Fibroblast of lung (primary cell): ENCODE measurements around the gene CHN1. TPM values are rescaled to one million over a fixed set of nuclear protein-coding genes. Genes with fewer than 3 reads are reported as not detected.

Experiments
- DNase-seq, 2 donors: peaks; one replicate each; pipeline versions ENCODE4 v3.0.0 to v3.0.0-alpha.2; 2010; ENCODE audit warnings: low read depth in 2 of 2
- H2AFZ ChIP-seq: 2 replicates; pipeline ENCODE4 v1.5.1; 2012; ENCODE audit warnings: low read length, control low read depth, inconsistent platforms
- H3K27ac ChIP-seq: 2 replicates; pipeline ENCODE4 v1.5.1; 2011; ENCODE audit warnings: low read length, control low read depth; ENCODE audit not compliant: insufficient read depth
- H3K27me3 ChIP-seq: 2 replicates; pipeline ENCODE4 v1.5.1; 2011; ENCODE audit warnings: mild to moderate bottlenecking, low read length; ENCODE audit not compliant: control insufficient read depth, insufficient read depth
- H3K36me3 ChIP-seq: 2 replicates; pipeline ENCODE4 v1.5.1; 2011; ENCODE audit warnings: low read length; ENCODE audit not compliant: control insufficient read depth, insufficient read depth
- H3K4me1 ChIP-seq: 2 replicates; pipeline ENCODE4 v1.5.1; 2011; ENCODE audit warnings: low read length; ENCODE audit not compliant: control insufficient read depth, insufficient read depth; ENCODE audit errors: extremely low read depth
- H3K4me2 ChIP-seq: 2 replicates; pipeline ENCODE4 v1.5.1; 2011; ENCODE audit warnings: low read length, control low read depth; ENCODE audit not compliant: insufficient read depth; ENCODE audit errors: extremely low read depth
- H3K4me3 ChIP-seq, 4 experiments: fragments of 200-600 bp in 1 of 4; sonication (generic) in 1 of 4; replicated peaks in 1 of 4; 2 replicates each; pipeline ENCODE4 v1.5.1; 2011 to 2016; ENCODE audit warnings: low read length in 4 of 4, low read depth in 3 of 4, mild to moderate bottlenecking in 3 of 4, control low read depth in 2 of 4, inconsistent platforms in 1 of 4, mixed read lengths in 1 of 4; ENCODE audit not compliant: insufficient read depth in 1 of 4; ENCODE audit errors: control extremely low read depth in 1 of 4
- H3K79me2 ChIP-seq: 2 replicates; pipeline ENCODE4 v1.5.1; 2012; ENCODE audit warnings: mild to moderate bottlenecking, low read length, inconsistent platforms; ENCODE audit not compliant: control insufficient read depth, insufficient read depth
- H3K9ac ChIP-seq: 2 replicates; pipeline ENCODE4 v1.5.1; 2011; ENCODE audit warnings: mild to moderate bottlenecking, low read length, control low read depth; ENCODE audit not compliant: insufficient read depth
- H3K9me3 ChIP-seq: 2 replicates; pipeline ENCODE4 v1.5.1; 2012; ENCODE audit warnings: low read depth, low read length; ENCODE audit not compliant: control insufficient read depth, insufficient read depth
- H4K20me1 ChIP-seq: 2 replicates; pipeline ENCODE4 v1.5.1; 2011; ENCODE audit warnings: low read length; ENCODE audit not compliant: control insufficient read depth, insufficient read depth; ENCODE audit errors: extremely low read depth
- CTCF ChIP-seq, 2 donors: IDR thresholded peaks in 1 of 2; conservative IDR thresholded peaks in 1 of 2; 1 replicate in 1 of 2; 2 replicates in 1 of 2; pipeline ENCODE4 v1.5.1; 2011 to 2012; ENCODE audit warnings: low read length in 2 of 2, control low read depth in 1 of 2, inconsistent platforms in 1 of 2, low read depth in 1 of 2, mild to moderate bottlenecking in 1 of 2
- EZH2 ChIP-seq: IDR thresholded peaks from 2 replicates; pipeline ENCODE4 v1.5.1; 2012; ENCODE audit warnings: low read length, control low read depth, mild to moderate bottlenecking; ENCODE audit errors: missing control alignments
- polyA minus RNA-seq: library from RNA; depleted of rRNA, polyadenylated mRNA; stranded (reverse); fragments of >200 nt; gene quantifications from 2 replicates; pipeline ENCODE4 v1.2.3, GENCODE V29; 2011; ENCODE audit warnings: low replicate concordance
- polyA plus RNA-seq, 2 donors: library from polyadenylated mRNA; depleted of rRNA in 1 of 2; stranded (reverse) in 1 of 2; unstranded in 1 of 2; fragments of >200 nt; gene quantifications; 2 replicates each; pipeline ENCODE4 v1.2.1, GENCODE V29; 2011 to 2012; ENCODE audit warnings: missing spikeins in 1 of 2
- total RNA-seq: library from RNA; depleted of rRNA; stranded (reverse); fragments of >200 nt; gene quantifications from 2 replicates; pipeline ENCODE4 v1.2.1, GENCODE V29; 2014

The CHN1 gene
- total RNA-seq (59.1 and 203 TPM in 2 replicates), polyA plus RNA-seq (285 and 904 TPM in 2 replicates), polyA minus RNA-seq (51.6 and 216 TPM in 2 replicates)
- polyA plus RNA-seq (2012) = 154 and 432 TPM in 2 replicates

GRCh38 chr2:175004980-175005732, at the start of gene CHN1:
Gene CHN1, minus strand, starts transcription at chr2:175005381. Its CDS starts 469 bp downstream, at chr2:175004912.
- DNase-seq = peak; percentile 74 to 78
- H3K4me1 ChIP-seq = peaks cover 2% of the 10 kb centered on the region
- H3K4me2 ChIP-seq = peak within 1 kb of the TSS; percentile 95
- TF ChIP-seq CTCF (conservative IDR thresholded peaks at IDR 0.05 in 1 of 2, IDR thresholded peaks at IDR 0.05 in 1 of 2; ENCODE audit: low read depth in 1 of 2, low read length in 2 of 2) = no peak
- peak within 1 kb of the TSS; percentile 35 for H3K9ac ChIP-seq
- H2AFZ ChIP-seq = peak within 1 kb of the TSS; percentile 87
- H3K27ac ChIP-seq = peak within 1 kb of the TSS; percentile 62
- no peaks in the 10 kb centered on the region for H3K27me3 ChIP-seq
- no peaks in the 10 kb centered on the region for H3K79me2 ChIP-seq
- no peaks in the 10 kb centered on the region for H3K9me3 ChIP-seq
- H3K4me3 ChIP-seq = peak within 1 kb of the TSS; percentile 48 to 78 (median 62)
- H4K20me1 ChIP-seq = no peaks in the 10 kb centered on the region
- no peaks in the 10 kb centered on the region for H3K36me3 ChIP-seq

GRCh38 chr2:175054340-175054739, 49.2 kb upstream of the CHN1 start:
- Histone ChIP-seq H3K9me3 (no peaks in the 10 kb centered on the region), H3K27ac (no peak overlapping the region), H4K20me1 (no peaks in the 10 kb centered on the region), H3K79me2 (no peaks in the 10 kb centered on the region), H3K27me3 (no peaks in the 10 kb centered on the region), H3K4me3 (no peak overlapping the region), H3K9ac (no peak overlapping the region), H3K4me2 (no peak overlapping the region), H3K36me3 (no peaks in the 10 kb centered on the region), H3K4me1 (no peaks in the 10 kb centered on the region), H2AFZ (no peak overlapping the region)
- no peak for TF ChIP-seq EZH2
- TF ChIP-seq CTCF (conservative IDR thresholded peaks at IDR 0.05 in 1 of 2, IDR thresholded peaks at IDR 0.05 in 1 of 2; ENCODE audit: low read depth in 1 of 2, low read length in 2 of 2) = no peak
- no peak for DNase-seq

GRCh38 chr2:175049661-175050060, 44.5 kb upstream of the CHN1 start:
- H3K4me2 ChIP-seq = no peak overlapping the region
- H2AFZ ChIP-seq = no peak overlapping the region
- H4K20me1 ChIP-seq = no peaks in the 10 kb centered on the region
- no peak overlapping the region for H3K27ac ChIP-seq
- no peaks in the 10 kb centered on the region for H3K36me3 ChIP-seq
- DNase-seq = peak in 1 of 2 donors; percentile 17
- H3K9ac ChIP-seq = no peak overlapping the region
- no peaks in the 10 kb centered on the region for H3K27me3 ChIP-seq
- no peaks in the 10 kb centered on the region for H3K79me2 ChIP-seq
- H3K4me3 ChIP-seq = no peak overlapping the region
- no peaks in the 10 kb centered on the region for H3K9me3 ChIP-seq
- TF ChIP-seq CTCF (conservative IDR thresholded peaks at IDR 0.05 in 1 of 2, IDR thresholded peaks at IDR 0.05 in 1 of 2; ENCODE audit: low read depth in 1 of 2, low read length in 2 of 2) = no peak
- no peak for TF ChIP-seq EZH2
- no peaks in the 10 kb centered on the region for H3K4me1 ChIP-seq
